ENCODE results near the gene VIL1.

VIL1 gene

GRCh38 chr2:218406209-218406948 lies 12.5 kb upstream of the VIL1 start:
- DNase-seq (ENCODE audit: low read depth): peak; percentile 85

GRCh38 chr2:218406949-218407618 lies 11.8 kb upstream of the VIL1 start:
- DNase-seq (ENCODE audit: low read depth): peak; percentile 43

- no peak for DNase-seq (ENCODE audit: low read depth)
Observed at GRCh38 chr2:218407717-218408116, 11.2 kb upstream of the VIL1 start.

- DNase-seq (ENCODE audit: low read depth): no peak
Observed at GRCh38 chr2:218418321-218418716, 604 bp upstream of the VIL1 start.

GRCh38 chr2:218419630-218420216 lies 800 bp downstream of the VIL1 start:
- DNase-seq (ENCODE audit: low read depth): no peak

- no peak for DNase-seq (ENCODE audit: low read depth)
Observed at GRCh38 chr2:218421027-218421426, 2.1 kb downstream of the VIL1 start.

GRCh38 chr2:218422403-218423086 lies 3.6 kb downstream of the VIL1 start:
- DNase-seq (ENCODE audit: low read depth): no peak

GRCh38 chr2:218423584-218423983 lies 4.7 kb downstream of the VIL1 start:
- no peak for DNase-seq (ENCODE audit: low read depth)

GRCh38 chr2:218425531-218425930 lies 6.6 kb downstream of the VIL1 start:
- no peak for DNase-seq (ENCODE audit: low read depth)

- DNase-seq (ENCODE audit: low read depth): no peak
Observed at GRCh38 chr2:218427741-218428140, 8.8 kb downstream of the VIL1 start.

GRCh38 chr2:218428846-218429558 lies 10.1 kb downstream of the VIL1 start:
- no peak for DNase-seq (ENCODE audit: low read depth)

- DNase-seq (ENCODE audit: low read depth): no peak
Observed at GRCh38 chr2:218429911-218430692, 11.2 kb downstream of the VIL1 start.

GRCh38 chr2:218430721-218431120 lies 11.8 kb downstream of the VIL1 start:
- DNase-seq (ENCODE audit: low read depth): no peak

- DNase-seq (ENCODE audit: low read depth): no peak
Observed at GRCh38 chr2:218431878-218432277, 13.0 kb downstream of the VIL1 start.

- no peak for DNase-seq (ENCODE audit: low read depth)
Observed at GRCh38 chr2:218432676-218433365, 13.9 kb downstream of the VIL1 start.

- no peak for DNase-seq (ENCODE audit: low read depth)
Observed at GRCh38 chr2:218434456-218434855, 15.5 kb downstream of the VIL1 start.

- no peak for DNase-seq (ENCODE audit: low read depth)
Observed at GRCh38 chr2:218435003-218435982, 16.4 kb downstream of the VIL1 start.

GRCh38 chr2:218436992-218437391 lies 18.1 kb downstream of the VIL1 start:
- no peak for DNase-seq (ENCODE audit: low read depth)

- DNase-seq (ENCODE audit: low read depth): no peak
Observed at GRCh38 chr2:218437969-218438368, 19.0 kb downstream of the VIL1 start.
